NCI-H526 (cell line): ENCODE data around the gene ZBED1.
"Not testable (repeated sequence)": the region's sequence is repeated elsewhere in the genome, so short reads cannot be mapped to it uniquely, and the experiment has no call there.

ENCODE experiments used
- DNase-seq, 2 experiments: peaks; one replicate each; lab custom pipeline; 2025; lab: John Stamatoyannopoulos, UW

The ZBED1 gene

GRCh38 chrX:2456091-2456490 lies 44.7 kb downstream of the ZBED1 start:
- DNase-seq, result not testable (repeated sequence)

DNA sequence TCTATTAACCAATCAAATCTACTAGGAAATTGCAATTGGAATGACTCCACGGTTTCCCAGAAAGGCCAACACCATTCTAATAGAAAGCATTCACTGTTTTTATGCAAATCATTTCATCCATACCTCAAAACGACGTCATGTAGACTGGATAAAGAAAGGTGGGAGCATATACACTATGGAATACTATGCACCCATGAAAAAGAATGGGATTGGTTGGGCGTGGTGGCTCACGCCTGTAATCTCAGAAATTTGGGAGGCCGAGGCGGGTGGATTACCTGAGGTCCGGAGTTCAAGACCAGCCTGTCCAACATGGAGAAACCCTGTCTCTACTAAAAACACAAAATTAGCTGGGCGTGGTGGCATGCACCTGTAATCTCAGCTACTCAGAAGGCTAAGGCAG lies 46.2 kb downstream of the ZBED1 start:
- not testable (repeated sequence) for DNase-seq

DNA sequence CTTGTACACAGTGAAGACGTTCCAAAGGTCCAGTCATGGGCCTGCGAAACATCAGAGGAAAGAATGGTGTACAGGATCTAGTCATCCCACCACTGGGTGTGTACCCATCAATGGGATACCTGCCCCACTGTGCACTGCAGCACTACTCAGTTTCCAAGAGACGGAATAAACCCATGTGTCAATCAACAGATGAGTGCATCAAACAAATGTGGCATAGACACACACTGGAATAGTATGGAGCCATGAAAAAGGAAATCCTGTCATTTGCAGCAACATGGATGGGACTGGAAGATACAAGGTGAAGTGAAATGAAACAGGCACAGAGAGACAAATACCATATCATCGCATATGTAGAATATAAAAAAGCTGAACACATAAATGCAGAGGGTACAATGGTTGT lies 48.0 kb downstream of the ZBED1 start:
- no peak for DNase-seq

- DNase-seq, result no peak
Observed at GRCh38 chrX:2452317-2452784, 48.4 kb downstream of the ZBED1 start.

GRCh38 chrX:2451501-2452316 lies 49.1 kb downstream of the ZBED1 start:
- DNase-seq, result no peak

DNA sequence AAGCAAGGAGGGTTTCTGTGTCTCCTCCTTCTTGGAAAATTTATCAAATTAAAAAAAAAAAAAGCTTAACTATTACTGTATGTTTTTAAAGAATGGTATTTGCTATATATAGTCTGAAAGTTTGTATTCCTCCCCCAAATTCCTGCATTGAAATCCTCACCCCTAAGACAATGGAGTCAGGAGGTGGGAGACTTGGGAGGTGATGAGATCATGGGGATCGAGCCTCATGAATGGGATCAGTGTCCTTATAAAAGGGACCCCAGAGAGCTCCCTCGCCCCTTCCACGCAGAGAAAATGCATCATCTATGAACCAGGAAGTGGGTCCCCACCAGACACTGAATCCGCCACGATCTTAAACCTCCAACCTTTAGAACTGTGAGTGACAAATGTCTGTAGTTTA lies 50.1 kb downstream of the ZBED1 start:
- no peak for DNase-seq

GRCh38 chrX:2449135-2449886 lies 51.5 kb downstream of the ZBED1 start:
- no peak for DNase-seq

DNA sequence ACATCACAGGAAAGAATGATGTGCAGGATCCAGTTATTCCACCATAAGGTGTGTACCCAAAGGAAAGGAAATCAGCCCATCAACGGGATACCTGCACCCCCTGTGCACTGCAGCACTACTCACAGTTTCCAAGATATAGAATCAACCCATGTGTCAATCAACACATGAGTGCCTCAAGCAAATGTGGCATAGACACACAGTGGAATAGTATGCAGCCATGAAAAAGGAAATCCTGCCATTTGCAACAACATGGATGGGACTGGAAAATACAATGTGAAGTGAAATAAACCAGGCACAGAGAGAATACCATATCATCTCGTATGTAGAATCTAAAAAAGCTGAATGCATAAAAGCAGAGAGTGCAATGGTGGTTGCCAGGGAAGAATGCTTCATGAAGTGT lies 53.3 kb downstream of the ZBED1 start:
- DNase-seq, result no peak

DNA sequence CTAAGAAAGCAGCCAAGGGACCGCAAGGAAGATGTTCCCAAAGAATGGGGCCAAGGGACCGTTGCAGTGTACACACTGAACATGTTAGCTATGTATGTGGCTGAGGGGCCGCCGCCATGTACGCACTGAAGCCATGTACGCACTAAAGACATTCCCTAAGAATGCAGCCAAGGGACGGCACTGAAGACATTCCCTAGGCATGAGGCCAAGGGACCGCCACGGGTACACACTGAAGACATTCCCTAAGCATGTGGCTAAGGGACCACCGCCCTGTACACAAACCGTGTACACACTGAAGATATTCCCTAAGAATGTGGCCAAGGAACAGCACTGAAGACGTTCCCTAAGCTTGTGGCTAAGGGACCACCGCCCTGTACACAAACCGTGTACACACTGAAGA lies 54.0 kb downstream of the ZBED1 start:
- no peak for DNase-seq

GRCh38 chrX:2445662-2446623 lies 54.8 kb downstream of the ZBED1 start:
- DNase-seq, result no peak

- DNase-seq, result no peak
Observed at GRCh38 chrX:2442694-2443093, 58.1 kb downstream of the ZBED1 start.

- no peak for DNase-seq
Observed at GRCh38 chrX:2441466-2441865, 59.3 kb downstream of the ZBED1 start.

DNA sequence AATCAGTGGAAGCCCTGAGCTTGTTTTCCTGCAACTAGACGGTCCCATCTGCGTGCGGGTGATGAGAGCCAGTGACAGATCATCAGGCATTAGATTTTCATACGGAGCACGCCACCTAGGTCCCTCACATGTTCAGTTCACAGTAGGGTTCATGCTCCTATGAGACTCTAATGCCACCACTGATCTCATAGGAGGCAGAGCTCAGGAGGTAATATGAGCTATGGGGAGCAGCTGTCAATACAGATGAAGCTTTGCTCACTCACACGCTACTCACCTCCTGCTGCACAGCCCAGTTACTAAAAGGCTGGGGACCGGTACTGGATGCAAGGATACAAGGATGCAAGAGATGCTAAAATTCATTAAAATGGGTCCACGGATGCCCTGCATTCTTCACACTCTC lies 61.2 kb downstream of the ZBED1 start:
- DNase-seq, result no peak
